Right lobe of liver (tissue), 6 donors: Measurements from ENCODE around the gene RPS4Y2. TPM values are rescaled to one million over a fixed set of nuclear protein-coding genes. Genes with fewer than 3 reads are reported as not detected.

ENCODE experiments used
- ATAC-seq, 4 donors: fragments of 200-7000 bp; cut with Tn5 transposase; one replicate each; pipeline ENCODE4 v1.9.1; 2020; ENCODE audit warnings: mild to moderate bottlenecking in 4 of 4, moderate library complexity in 4 of 4
- DNase-seq, 3 donors: peaks; one replicate each; pipeline ENCODE4 v3.0.0-alpha.2; 2020
- H3K27ac ChIP-seq, 3 donors: fragments of 200-600 bp; one replicate each; pipeline ENCODE4 v1.8.0; 2022
- H3K27me3 ChIP-seq, 2 donors: fragments of 200-600 bp; one replicate each; pipeline ENCODE4 v1.8.0; 2022
- H3K36me3 ChIP-seq, 4 donors: fragments of 200-600 bp; sonication (generic) in 1 of 4; one replicate each; pipeline versions ENCODE4 v1.5.1 to v1.8.0; 2017 to 2022; ENCODE audit warnings: control low read depth in 1 of 4
- H3K4me1 ChIP-seq, 4 donors: fragments of 200-600 bp; sonication (generic) in 1 of 4; one replicate each; pipeline versions ENCODE4 v1.5.1 to v1.8.0; 2017 to 2022; ENCODE audit warnings: control low read depth in 1 of 4
- H3K4me3 ChIP-seq, 3 donors: fragments of 200-600 bp; one replicate each; pipeline ENCODE4 v1.8.0; 2022
- H3K9me3 ChIP-seq, 4 donors: fragments of 200-600 bp; sonication (generic) in 1 of 4; one replicate each; pipeline versions ENCODE4 v1.5.1 to v1.8.0; 2017 to 2022; ENCODE audit warnings: control low read depth in 1 of 4
- POLR2A ChIP-seq: fragments of 450-650 bp; IDR thresholded peaks from one replicate; pipeline ENCODE4 v1.6.1; 2017; ENCODE audit warnings: antibody characterized with exemption, mild to moderate bottlenecking
- WGBS: methylation state at CpG from one replicate; pipeline ENCODE4 v1.1.6; 2018; ENCODE audit warnings: low coverage, low lambda C conversion rate; ENCODE audit not compliant: insufficient coverage; ENCODE audit errors: missing lambda C conversion rate; 5-methylcytosine and 5-hydroxymethylcytosine counted together
- intact Hi-C, 2 donors: fragments of 100-400 bp; cut with DNase I; formaldehyde crosslinking; loops; one replicate each; pipeline versions ENCODE4 v1.11.2 to v1.14.1; 2022
- total RNA-seq, 6 experiments: library from RNA; depleted of rRNA in 2 of 6; stranded (reverse); fragments of >200 nt in 2 of 6; fragmentation: NEBNext Ultra II Directional in 3 of 6; extraction: Animal tissue kit (Norgen Biotek cat#: 25700) in 3 of 6; gene quantifications; one replicate each; pipeline versions ENCODE4 v1.1.0 to v1.2.4, GENCODE V29; 2016 to 2023
- TF ChIP-seq, protein P1 (sequence below), 4 donors: fragments of 200-600 bp in 3 of 4; fragments of 450-650 bp in 1 of 4; IDR thresholded peaks; one replicate each; pipeline versions ENCODE4 v1.5.1 to v1.8.0; 2016 to 2022; ENCODE audit warnings: antibody characterized with exemption in 4 of 4, mild to moderate bottlenecking in 2 of 4
- donor health status: DM: no; HTN: yes; CAD: no.
- donor health status: DM: no; HTN: no; CAD: no.
- donor health status: DM: no; HTN: no; CAD: no.
- donor health status: DM: no; HTN: yes; CAD: no.
- donor health status: DM: no; HTN: yes; CAD: no.

Gene RPS4Y2
- total RNA-seq, 6 experiments from 2014 or later: not detected

DNA sequence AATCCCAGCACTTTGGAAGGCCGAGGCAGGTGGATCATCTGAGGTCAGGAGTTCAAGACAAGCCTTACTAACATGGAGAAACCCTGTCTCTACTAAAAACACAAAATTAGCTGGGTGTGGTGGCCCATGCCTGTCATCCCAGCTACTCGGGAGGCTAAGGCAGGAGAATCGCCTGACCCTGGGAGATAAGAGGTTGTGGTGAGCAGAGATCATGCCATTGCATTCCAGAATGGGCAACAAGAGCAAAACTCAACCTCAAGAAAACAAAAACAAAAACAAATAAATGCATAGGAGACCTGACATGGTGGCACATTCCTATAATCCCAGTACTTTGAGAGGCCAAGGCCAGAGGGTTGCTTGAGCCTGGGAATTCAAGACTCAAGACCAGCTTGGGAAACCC, 16.1 kb upstream of the RPS4Y2 start:
- H3K4me3 ChIP-seq: no peak overlapping the region
- intact Hi-C loops: no loop called here
- no peaks in the 10 kb centered on the region for H3K9me3 ChIP-seq
- DNase-seq: no peak
- H3K27ac ChIP-seq: no peak overlapping the region
- TF ChIP-seq, protein P1, sequence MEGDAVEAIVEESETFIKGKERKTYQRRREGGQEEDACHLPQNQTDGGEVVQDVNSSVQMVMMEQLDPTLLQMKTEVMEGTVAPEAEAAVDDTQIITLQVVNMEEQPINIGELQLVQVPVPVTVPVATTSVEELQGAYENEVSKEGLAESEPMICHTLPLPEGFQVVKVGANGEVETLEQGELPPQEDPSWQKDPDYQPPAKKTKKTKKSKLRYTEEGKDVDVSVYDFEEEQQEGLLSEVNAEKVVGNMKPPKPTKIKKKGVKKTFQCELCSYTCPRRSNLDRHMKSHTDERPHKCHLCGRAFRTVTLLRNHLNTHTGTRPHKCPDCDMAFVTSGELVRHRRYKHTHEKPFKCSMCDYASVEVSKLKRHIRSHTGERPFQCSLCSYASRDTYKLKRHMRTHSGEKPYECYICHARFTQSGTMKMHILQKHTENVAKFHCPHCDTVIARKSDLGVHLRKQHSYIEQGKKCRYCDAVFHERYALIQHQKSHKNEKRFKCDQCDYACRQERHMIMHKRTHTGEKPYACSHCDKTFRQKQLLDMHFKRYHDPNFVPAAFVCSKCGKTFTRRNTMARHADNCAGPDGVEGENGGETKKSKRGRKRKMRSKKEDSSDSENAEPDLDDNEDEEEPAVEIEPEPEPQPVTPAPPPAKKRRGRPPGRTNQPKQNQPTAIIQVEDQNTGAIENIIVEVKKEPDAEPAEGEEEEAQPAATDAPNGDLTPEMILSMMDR (IDR thresholded peaks at IDR 0.05): no peak
- no peak for TF ChIP-seq POLR2A
- H3K36me3 ChIP-seq: no peaks in the 10 kb centered on the region
- no peak for ATAC-seq
- no peaks in the 10 kb centered on the region for H3K4me1 ChIP-seq
- H3K27me3 ChIP-seq: no peaks in the 10 kb centered on the region
- WGBS: no CpG with 5 or more reads among the region's 3 CpGs

DNA sequence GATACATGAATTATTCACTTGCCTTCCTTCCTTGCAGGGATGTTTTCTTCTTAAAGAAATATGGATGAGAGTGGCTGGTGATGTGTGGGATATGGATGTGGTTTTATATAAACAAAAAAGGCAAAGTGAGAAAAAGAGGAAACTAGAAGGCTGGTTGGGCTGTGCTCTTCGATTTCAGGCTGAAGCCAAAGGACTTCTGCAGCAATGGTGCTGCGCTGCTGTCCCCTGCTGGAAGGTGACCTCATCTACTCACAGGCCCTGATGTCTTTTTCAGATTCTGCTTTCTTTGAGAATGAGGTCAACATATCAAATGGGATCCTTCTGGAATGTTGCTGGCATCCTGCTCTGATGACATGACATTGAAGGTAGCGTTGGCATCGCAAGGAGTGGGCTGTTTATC, 15.3 kb upstream of the RPS4Y2 start:
- no peak for DNase-seq
- intact Hi-C loops: no loop called here
- Histone ChIP-seq H3K36me3 (no peaks in the 10 kb centered on the region), H3K4me3 (no peak overlapping the region), H3K27me3 (no peaks in the 10 kb centered on the region), H3K27ac (no peak overlapping the region), H3K9me3 (no peaks in the 10 kb centered on the region), H3K4me1 (no peaks in the 10 kb centered on the region)
- no CpG with 5 or more reads among the region's 4 CpGs for WGBS
- ATAC-seq: peak in 1 of 4 donors; percentile 57
- no peak for TF ChIP-seq POLR2A
- TF ChIP-seq, protein P1 (IDR thresholded peaks at IDR 0.05): no peak

DNA sequence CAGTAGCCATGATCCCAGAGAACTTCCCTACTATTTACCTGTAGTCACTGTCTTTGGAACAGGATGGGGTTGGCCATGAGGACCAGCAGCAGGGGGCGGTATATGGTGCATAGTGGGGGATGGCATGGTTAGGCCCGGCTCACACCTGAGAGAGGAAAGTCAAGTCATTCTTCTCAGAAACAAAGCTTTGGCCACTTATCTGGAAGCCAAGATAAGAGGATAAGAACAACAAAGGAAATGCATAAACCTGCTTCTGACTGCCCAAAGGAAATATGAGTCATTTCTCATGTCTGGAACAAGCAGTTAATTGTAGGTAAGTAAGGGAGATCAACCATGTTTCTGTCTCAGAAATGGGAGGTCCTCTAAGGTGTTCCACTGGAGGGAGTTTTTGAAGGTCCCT, 10.8 kb upstream of the RPS4Y2 start:
- no peaks in the 10 kb centered on the region for H3K9me3 ChIP-seq
- no peaks in the 10 kb centered on the region for H3K36me3 ChIP-seq
- H3K27ac ChIP-seq: no peak overlapping the region
- no CpG with 5 or more reads among the region's 2 CpGs for WGBS
- no peak for TF ChIP-seq POLR2A
- TF ChIP-seq, protein P1 (IDR thresholded peaks at IDR 0.05): no peak
- DNase-seq (no peak), ATAC-seq (no peak)
- H3K27me3 ChIP-seq: no peaks in the 10 kb centered on the region
- no peak overlapping the region for H3K4me3 ChIP-seq
- intact Hi-C loops: no loop called here
- H3K4me1 ChIP-seq: no peaks in the 10 kb centered on the region

DNA sequence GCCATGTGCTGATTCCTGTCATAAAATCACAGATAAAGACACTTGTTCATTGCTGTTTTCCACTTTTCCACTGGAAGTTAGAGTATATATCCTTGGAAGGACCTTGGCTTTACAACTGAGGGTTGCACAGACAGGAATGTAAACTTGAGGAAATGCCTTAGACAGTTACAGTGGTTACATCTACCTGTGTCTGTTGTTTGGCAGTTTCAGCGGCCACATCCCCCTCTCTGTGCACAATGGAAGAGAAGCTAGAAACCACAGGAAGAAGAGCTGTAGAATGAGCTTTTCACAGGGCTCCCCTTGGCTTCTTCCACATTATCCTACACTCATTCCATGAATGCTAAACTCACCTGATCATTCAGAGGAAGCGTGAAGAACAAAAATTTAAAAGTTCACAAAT, 9.0 kb upstream of the RPS4Y2 start:
- H3K27me3 ChIP-seq: no peaks in the 10 kb centered on the region
- TF ChIP-seq, protein P1 (IDR thresholded peaks at IDR 0.05): no peak
- no peak for TF ChIP-seq POLR2A
- H3K27ac ChIP-seq: no peak overlapping the region
- ATAC-seq (no peak), DNase-seq (no peak)
- no peaks in the 10 kb centered on the region for H3K36me3 ChIP-seq
- H3K4me3 ChIP-seq: no peak overlapping the region
- intact Hi-C loops: no loop called here
- H3K9me3 ChIP-seq: no peaks in the 10 kb centered on the region
- WGBS: no CpG with 5 or more reads among the region's 2 CpGs
- no peaks in the 10 kb centered on the region for H3K4me1 ChIP-seq

DNA sequence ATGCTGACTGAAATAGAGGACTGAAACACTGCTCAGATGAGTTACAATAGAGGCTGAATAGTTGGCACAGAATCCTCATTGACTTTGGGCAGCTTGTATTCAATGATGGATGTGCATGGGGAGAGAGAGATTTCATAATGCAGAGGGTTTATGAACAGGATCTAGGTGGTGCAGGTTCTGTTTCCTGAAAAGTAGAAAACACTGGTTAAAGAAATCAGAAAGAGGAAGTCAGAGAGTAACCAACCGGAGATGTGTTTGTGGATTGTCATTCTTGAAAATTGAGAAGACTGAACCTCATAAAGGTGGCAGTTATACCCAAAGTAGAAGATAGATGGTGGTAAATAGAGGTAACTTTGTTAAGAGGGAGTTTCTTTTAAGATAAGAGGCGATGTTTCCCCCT, 8.0 kb downstream of the RPS4Y2 start:
- DNase-seq: no peak
- no peak overlapping the region for H3K27ac ChIP-seq
- WGBS: no CpG with 5 or more reads among the region's 2 CpGs
- TF ChIP-seq, protein P1 (IDR thresholded peaks at IDR 0.05): no peak
- no peak for TF ChIP-seq POLR2A
- no peaks in the 10 kb centered on the region for H3K27me3 ChIP-seq
- H3K9me3 ChIP-seq: no peaks in the 10 kb centered on the region
- no peaks in the 10 kb centered on the region for H3K4me1 ChIP-seq
- no peaks in the 10 kb centered on the region for H3K36me3 ChIP-seq
- intact Hi-C loops: no loop called here
- H3K4me3 ChIP-seq: no peak overlapping the region
- no peak for ATAC-seq
